Mucosa of descending colon (tissue), 3 donors: ENCODE results near the gene PFAS. TPM values are rescaled to one million over a fixed set of nuclear protein-coding genes. Genes with fewer than 3 reads are reported as not detected.

Experiments
- total RNA-seq, 3 donors: library from RNA; stranded (reverse); fragmentation: NEBNext Ultra II Directional in 2 of 3; extraction: Animal tissue kit (Norgen Biotek cat#: 25700) in 2 of 3; gene quantifications; one replicate each; pipeline versions ENCODE4 v1.2.1 to v1.2.4, GENCODE V29; 2021 to 2023
- donor health status: DM: no; HTN: no; CAD: no; lungs with moderate emphysema.
- donor health status: DM: no; HTN: no; CAD: no.
- donor health status: DM: no; HTN: yes; CAD: no.

Gene PFAS
- total RNA-seq, 3 donors from 2014 or later = 18.7 to 31.7 (median 30.1) TPM

Other genes starting within 250 kb of the PFAS start
- under 1 TPM in 1 of 3 donors, not detected in 2; 0.26 TPM for gene GUCY2D, start 246.7 kb upstream of the PFAS start, total RNA-seq
- gene ALOX15B, start 210.2 kb upstream of the PFAS start, total RNA-seq = 1 to 10 TPM in 2 of 3 donors, under 1 TPM in 1; 0.66 to 1.3 (median 1.1) TPM
- under 1 TPM; 0.25 to 0.65 (median 0.49) TPM for gene ALOX12B, start 161.6 kb upstream of the PFAS start, total RNA-seq
- gene ALOXE3, start 130.8 kb upstream of the PFAS start, total RNA-seq = not detected
- gene HES7, start 125.2 kb upstream of the PFAS start, total RNA-seq = under 1 TPM in 1 of 3 donors, not detected in 2; 0.28 TPM
- gene PER1, start 96.9 kb upstream of the PFAS start, total RNA-seq = 100 to 1,000 TPM in 1 of 3 donors, 10 to 100 TPM in 2; 14.9 to 185 (median 84.0) TPM
- 10 to 100 TPM; 56.4 to 77.2 (median 62.8) TPM for gene VAMP2, start 86.3 kb upstream of the PFAS start, total RNA-seq
- gene TMEM107, start 72.9 kb upstream of the PFAS start, total RNA-seq = 10 to 100 TPM in 1 of 3 donors, 1 to 10 TPM in 2; 8.0 to 19.1 (median 9.6) TPM
- 10 to 100 TPM; 10.5 to 11.4 (median 11.0) TPM for gene BORCS6, start 59.1 kb upstream of the PFAS start, total RNA-seq
- 10 to 100 TPM in 1 of 3 donors, 1 to 10 TPM in 2; 5.2 to 27.3 (median 5.7) TPM for gene AURKB, start 38.7 kb upstream of the PFAS start, total RNA-seq
- gene CTC1, start 1.2 kb upstream of the PFAS start, total RNA-seq = 10 to 100 TPM; 35.6 to 59.6 (median 57.7) TPM
- gene RANGRF, start 39.4 kb downstream of the PFAS start, total RNA-seq = 10 to 100 TPM; 11.5 to 26.9 (median 15.5) TPM
- 10 to 100 TPM in 1 of 3 donors, 1 to 10 TPM in 2; 8.4 to 10.3 (median 9.3) TPM for gene SLC25A35, start 46.1 kb downstream of the PFAS start, total RNA-seq
- 1 to 10 TPM; 2.1 to 3.0 (median 2.8) TPM for gene ARHGEF15, start 61.0 kb downstream of the PFAS start, total RNA-seq
- gene ODF4, start 90.6 kb downstream of the PFAS start, total RNA-seq = not detected
- gene RPL26, start 133.9 kb downstream of the PFAS start, total RNA-seq = 1,000 to 10,000 TPM; 1,217 to 1,361 (median 1,229) TPM
- not detected for gene RNF222, start 148.5 kb downstream of the PFAS start, total RNA-seq
- 10 to 100 TPM; 57.5 to 80.5 (median 63.6) TPM for gene NDEL1, start 186.6 kb downstream of the PFAS start, total RNA-seq